Activated effector memory CD4-positive, alpha-beta T cell treated with anti-CD3 and anti-CD28 coated beads, Interleukin-2, amount 50 U/mL, for 16 hours (primary cell): Measurements from ENCODE around the gene ZNF532.
"Not testable (repeated sequence)": the region's sequence is repeated elsewhere in the genome, so short reads cannot be mapped to it uniquely, and the experiment has no call there.

Experiments used
- DNase-seq: peaks from one replicate; pipeline ENCODE4 v3.0.0-alpha.2; 2020

Gene ZNF532

DNA sequence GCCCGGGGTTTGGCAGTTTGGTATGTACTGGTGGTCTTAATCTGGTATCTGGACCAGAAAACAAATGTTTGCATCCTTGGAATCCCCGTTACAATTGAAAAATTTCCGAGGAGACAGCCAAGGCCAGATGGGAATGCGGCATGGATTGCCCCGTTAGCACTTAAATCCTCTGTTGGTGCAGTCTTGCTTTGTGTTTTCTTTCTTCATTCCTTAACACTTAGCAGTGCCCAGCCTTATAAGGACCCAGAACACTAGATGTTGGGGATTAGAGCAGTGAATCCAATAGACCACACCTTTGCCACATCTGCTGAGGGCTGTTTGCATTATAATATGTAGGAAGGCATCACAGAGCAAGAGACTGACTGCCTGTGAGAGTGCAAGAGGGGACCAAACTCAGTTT, 12.8 kb upstream of the ZNF532 start:
- DNase-seq, result no peak

DNA sequence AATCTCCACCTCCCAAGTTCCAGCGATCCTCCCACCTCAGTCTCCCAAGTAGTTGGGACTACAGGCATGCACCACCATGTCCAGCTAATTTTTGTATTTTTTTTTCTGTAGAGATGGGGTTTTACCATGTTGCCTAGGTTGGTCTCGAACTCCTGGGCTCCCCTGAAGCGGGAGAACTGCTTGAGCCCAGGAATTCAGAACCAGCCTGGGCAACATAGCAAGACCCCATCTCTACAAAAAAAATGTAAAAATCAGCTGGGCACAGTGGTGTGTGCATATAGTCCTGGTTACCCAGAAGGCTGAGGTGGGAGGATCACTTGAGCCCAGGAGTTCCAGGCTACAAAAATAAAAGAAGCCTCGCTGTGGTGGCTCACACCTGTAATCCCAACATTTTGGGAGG, 12.0 kb upstream of the ZNF532 start:
- no peak for DNase-seq

DNA sequence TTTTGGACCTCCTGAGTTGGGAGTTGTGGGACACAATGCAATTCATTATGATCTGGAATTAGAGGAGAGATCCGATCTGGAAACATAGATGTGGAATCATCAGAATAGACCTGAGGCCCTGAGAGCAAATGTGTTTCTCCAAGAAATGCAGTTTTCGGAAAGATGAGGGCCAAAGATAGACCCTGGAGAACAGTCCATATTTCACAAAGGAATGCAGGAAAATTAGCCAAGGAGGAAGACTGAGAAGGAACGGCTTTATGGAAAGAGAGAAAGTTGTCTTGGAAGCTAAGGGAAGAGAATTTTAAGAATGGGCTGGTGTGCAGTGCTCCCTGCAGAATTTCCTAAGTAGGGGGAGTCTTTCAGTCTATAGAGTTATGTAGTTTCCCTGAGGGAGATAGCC, 11.1 kb upstream of the ZNF532 start:
- DNase-seq, result no peak

DNA sequence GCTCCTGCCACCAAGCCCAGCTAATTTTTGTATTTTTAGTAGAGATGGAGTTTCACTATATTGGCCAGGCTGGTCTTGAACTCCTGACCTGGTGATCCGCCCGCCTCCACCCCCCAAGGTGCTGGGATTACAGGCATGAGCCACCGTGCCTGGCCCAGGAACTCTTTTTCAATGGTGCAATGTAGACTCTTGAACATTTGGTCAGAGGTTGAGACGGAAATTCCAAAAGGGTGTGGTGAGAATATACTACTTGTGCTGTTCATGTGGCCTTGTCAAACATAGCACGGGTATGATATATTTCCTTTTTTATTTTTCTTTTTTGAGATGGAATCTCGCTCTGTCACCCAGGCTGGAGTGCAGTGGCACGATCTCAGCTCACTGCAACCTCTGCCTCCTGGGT, 9.2 kb upstream of the ZNF532 start:
- not testable (repeated sequence) for DNase-seq

DNA sequence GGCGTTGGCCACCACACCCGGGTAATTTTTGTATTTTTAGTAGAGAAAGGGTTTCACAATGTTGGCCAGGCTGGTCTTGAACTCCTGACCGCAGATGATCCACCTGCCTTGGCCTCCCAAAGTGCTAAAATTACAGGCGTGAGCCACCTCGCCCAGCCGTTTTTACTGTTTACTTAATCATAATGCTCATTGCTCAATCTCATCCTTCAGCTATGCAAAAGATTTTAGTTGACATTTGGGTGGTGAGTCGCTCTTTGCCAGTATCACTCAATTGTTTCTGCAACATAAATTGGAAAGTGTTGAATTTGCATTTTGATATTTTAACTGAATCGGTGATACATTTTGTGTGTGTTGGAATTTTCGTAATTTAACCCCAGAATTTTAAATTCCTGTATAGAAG, 7.8 kb upstream of the ZNF532 start:
- DNase-seq, result no peak

DNA sequence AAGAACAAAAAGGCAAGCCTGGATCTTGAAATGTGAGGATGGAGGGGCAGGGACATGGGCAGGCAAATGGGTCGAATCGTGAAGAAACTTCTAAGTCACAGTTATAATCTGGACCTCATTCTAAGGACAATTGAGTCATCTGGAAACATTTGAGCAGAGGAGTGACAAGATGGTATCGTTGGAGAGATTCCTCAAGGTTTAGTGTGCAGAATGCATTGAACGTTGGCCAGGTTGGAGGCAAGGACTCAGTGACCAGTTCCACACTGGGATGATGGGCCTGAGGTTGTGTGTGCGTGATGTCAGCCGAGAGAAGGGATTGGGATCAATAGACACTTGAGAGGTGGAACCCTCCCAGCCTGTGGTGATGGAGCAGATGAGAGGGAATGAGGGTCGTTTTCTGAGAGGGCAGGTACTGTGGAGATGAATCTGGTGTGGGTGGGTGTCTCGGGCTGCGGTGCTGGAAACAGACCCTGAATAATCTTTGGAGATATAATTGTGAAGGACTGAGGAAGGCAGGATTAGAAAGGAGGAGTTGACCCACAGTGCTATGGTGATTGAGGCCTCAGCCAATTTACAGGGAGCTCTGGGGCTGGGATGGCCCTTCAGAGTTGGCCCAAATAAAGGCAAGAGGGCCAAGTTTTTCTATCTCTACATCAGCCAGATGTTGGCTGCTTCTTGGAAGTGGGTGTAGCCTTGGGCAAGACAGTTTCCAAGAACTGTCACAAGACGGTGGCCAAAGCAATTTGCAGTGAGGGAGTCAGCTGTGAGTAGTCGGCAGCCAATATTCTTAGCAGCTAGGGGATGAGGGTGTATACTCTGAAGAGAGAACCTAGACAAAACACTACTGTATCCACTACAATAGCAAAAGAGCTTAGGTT, 5.8 kb upstream of the ZNF532 start:
- DNase-seq, result no peak

DNA sequence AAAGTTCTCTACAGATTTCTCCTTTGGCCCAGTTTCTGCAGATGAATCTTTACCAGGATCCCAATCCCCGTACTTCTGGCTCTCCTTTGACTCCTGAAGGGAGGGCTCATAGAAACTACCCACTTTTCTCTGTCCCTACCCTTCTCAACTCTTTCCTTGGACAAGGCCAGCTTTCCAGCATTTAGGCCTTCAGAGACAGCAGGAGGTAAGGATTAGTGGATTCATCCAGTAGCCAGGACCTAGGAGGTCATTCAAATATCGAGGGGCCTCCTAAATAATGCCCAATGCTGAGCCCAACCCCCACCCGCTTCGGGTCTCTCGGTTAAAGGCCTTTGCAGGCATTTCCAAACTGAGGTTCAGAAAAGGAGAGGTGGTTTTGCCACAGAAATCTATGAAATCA, 4.8 kb upstream of the ZNF532 start:
- DNase-seq, result no peak

DNA sequence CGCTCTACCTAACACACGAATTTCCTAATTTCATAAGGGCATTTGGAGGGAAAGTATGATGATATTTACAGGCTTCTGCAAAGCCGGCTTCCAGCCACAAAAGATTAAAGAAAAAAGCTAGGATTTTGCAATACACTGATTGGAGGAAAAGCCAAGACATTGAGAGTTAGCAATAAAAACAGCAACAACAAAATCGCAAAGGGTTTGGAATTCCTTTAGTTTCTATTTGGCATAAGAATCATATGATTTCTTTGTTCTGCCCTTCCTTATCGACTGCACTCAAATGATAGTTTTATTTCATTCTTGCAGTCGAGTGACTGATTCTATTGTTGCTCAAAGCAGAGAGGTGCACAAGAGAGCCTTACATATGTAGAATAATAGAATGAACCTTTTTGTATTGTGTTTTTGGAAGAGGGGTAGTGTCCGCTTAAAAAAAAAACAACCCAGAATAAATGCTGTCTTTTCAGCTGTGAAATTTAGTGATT, 3.9 kb upstream of the ZNF532 start:
- no peak for DNase-seq

DNA sequence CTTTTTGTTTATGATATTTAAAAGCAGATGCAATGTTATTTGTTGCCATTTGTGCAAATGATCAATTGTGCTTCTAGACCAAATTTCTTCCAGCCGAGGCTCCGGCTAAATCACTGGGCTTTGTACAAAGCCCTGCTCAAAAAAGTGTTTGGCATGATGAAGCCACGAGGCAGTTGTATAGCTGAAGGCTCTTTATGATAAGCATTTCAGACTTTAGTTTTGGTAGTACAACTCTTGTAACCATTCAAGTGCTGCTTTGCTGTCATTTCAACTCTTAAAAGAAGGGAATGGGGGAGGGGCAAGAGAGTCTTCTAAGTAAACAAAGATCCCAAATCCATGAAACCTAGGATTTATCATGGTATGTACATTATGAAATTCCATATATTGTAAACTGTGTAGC, 3.3 kb upstream of the ZNF532 start:
- DNase-seq, result no peak

DNA sequence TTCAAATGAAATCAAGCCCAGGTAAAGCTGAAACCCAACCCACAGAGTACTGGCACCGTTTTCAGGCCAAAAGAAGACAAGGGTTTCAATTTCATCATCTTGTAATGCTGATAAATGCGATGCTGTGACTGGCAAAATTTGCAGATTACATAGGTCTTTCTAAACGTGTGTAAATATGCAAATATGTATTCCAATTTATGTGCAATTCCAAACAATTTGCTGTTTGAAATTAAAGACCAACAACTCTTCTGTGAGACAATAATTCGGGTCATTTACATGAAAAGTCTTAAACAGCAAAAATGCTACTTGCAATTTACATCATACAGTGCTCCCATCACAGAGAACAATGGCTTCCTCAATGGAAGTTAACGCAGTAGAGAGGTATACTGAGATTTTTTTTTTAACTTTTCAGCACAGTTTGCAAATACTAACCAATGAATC, 2.8 kb upstream of the ZNF532 start:
- no peak for DNase-seq

DNA sequence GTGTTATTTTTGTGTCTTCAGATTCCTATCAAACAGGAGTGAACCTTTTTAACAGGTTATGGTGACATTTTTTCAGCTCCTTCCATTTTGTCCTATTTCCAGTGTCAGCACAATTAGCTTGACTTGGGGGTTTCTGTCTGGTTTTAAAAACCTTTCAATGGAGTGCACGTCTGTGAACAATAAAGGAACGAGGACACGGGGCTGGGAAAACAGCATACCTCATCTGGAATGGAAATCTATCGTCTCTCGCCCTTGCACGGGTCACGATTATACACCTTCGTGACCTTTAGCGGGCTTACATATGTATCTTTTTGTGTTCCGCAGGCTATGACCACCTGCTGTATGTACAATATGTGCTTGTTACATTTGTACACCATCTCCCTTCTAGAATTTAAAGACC, 2.3 kb upstream of the ZNF532 start:
- DNase-seq, result no peak

DNA sequence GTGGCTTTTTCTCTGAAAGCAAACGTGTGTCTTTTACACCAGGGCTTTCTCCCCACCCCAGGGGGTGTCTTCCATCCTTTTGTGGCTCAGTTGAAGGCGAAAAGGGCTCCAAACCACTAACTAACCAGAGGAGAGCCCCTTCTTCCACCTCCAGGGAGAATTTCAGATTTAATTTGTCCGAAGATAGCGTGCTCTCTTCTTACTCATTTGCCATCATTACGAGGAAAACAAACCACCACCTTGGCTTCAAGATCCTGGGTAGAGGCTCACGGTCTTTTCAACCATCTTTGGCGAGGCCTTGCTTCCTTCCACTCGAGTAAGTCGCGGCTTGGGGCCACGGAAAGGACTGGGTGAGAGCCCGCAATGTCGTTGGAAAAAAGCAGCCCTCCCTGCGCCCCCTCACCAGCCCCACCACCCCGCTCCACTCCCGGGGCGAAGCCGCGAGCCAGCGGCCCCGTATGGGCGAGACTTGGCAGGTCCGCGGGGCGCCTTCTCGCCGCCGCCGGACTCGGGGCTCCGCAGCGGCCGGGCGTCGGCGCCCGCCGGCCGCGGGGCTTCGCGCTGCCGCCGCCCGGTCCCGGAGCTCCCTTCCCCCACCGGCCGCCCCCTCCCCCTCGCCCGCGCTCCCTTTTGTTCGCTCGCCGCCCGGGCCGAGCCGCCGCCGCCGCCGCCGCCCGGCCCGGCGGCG, 1.7 kb upstream of the ZNF532 start:
- DNase-seq, result peak; percentile 65

DNA sequence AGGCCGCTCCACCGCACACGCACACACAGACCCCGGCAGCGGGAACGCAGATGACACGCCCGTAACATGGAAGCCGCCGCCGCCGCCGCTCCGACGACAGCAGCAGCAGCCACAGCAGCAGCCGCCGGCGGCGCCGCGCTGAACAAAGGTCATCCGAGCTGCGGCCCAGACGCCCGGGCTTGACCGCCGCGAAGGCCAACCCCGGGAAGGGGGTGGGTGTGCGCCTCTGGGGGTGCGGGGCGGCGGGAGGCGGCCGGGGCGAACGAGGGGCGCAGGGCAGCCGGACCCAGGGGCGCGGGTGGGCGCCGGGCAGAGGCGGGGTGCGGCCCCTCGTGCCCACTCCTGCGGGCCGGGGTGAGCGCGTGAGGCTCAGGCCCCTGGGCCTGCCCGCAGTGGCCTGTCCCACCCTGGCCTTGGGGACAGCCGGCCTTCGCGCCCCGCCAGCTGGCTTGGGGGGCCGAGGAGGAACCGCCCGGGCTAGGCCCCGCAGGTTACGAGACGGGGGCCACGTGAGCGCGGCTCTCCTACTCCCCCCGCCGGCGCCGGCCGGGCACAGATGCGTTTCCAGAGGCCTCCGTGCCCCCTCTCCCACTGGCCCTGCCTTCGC, 1.0 kb upstream of the ZNF532 start:
- peak; percentile 74 for DNase-seq

DNA sequence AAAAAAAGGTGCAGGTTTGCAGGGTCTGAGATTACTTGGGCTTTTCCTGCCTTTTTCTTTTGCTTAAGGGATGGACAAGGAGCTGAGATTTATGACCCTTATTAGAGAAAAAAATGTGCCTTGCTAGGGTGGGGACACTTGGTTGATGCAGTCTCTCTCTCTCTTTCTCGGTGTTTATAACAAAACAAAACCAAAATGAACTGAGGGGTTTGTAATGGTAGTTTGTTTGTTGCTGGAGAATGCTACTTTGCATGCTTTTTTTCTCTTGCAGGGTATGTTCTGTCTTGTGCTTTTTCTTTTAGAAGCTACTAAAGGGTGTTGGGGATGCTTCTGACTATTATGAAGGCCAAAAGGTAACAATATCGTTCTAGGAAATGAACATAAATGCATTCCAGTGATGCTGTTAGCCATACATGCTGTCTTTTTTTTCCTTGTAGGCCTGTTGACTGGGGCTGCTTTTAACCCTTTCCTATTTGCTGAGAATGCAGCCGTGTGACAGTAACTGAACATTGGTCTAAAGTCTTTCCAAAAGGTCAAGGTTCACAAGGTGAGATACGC, 435 bp downstream of the ZNF532 start:
- DNase-seq, result no peak

DNA sequence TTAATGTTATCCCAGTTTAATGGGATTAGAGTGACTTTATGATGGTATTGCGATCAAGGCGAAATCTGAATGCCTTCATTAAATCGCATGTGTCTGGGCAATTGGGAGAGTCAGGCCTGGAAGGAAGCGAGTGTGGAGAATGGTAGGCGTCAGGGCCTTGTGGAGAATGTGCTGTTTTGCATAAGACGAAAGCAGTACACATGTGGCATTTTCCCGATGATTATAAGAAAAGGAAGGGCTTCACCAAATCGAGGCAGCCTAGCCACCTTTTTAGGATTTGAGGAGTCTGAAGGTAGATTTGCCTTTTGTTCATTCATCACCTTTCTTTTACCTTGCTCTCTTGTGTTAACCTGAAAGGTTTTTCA, 1.0 kb downstream of the ZNF532 start:
- no peak for DNase-seq

DNA sequence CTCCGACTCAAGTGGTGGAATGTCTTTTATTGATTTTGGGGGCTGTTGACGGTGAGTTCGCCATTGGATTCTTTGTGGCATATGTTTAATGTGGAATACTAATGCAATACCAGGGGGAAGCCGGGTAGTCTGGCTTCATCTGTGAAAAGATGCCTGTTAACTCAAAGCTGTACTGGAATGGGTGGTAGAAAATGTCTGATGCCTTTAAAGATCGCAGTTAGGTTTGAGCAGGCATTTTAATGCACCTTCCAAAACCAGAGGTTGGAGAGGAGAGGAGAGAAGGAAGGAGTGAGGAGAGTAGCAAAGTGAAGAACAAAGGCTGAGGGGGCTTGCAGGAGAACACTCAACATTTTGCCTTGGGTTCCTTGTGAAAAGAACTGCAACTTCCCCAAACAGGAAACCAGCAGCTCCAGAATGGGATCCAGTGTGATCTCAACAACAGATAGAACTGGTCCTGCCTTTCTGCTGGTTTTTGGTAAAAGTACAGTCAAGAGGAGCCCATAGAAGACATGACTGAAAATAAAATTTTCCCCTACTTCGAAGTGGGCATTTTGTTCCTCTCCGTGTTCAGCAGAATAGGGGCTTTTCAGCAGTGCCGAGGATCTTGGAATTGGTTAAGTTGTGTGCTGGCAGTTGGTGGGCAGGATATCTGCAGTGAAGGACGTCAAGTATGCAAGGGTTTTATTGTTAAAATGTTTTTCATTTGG, 1.5 kb downstream of the ZNF532 start:
- DNase-seq, result no peak

DNA sequence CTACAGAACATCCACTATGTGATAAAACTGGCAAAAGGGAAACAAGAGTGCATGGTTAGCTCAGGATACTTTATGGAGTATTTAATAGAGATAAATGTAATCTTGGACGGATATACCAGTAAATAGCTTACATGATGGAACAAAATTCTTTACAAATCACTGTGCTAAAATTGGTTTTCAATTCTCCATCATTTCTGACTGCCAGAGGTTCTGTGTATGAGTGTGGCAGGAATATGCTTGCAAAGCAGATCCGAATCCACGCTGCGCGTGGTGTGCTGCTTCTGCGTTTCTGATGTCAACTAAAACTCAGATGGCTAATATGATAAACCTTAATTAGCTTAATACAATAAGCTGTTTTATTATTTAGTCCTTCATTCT, 2.1 kb downstream of the ZNF532 start:
- no peak for DNase-seq

DNA sequence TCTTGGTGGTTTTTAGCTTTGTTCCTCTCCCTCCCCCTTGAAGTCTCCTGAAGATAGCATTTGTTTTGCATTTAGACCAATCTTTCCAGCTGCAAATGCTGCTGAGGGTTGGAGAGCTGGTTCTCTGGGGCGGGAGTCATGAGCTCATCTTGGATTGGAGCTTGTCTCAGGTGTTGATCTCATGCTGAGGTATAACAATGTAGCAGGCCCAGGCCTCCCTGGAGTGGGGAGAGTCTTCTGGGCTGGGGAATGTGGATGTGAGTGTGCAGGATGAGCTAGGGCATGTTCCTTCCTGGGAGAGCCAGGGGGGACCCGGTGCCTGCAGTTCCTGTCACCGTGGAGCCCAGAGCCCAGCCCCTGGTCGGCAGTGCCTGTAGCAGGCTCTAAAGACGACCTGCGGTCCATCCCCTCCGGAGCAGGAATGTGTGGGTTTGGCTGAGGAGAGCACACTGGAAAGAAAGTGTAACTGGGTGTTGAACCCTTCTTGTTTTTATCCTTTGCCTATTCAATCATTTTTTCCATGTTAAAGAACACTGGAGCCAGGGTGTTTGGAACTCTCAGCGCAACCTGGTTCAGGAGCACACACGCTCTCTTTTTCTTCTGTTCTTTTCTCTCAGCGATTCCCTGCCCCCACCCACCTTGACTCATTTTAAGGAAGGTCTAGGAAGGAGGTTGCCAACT, 2.7 kb downstream of the ZNF532 start:
- no peak for DNase-seq

DNA sequence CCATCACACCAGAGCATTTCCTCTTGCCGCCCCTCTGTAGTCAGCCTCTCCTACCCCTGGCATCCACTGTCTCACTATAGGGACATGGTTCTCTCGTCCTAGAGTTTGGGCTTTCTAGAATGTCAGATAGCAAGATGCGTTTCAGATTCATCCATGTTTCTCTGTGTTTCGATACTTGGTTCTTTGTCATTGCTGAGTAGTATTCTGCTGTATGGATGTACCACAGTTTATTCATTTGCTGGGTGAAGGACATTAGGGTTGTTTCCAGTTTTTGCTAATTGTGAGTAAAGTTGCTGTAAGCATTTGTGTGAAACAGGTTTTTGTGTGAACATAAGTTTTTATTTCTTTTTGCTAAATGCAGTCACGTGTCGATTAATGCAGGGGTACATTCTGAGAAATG, 3.8 kb downstream of the ZNF532 start:
- no peak for DNase-seq

DNA sequence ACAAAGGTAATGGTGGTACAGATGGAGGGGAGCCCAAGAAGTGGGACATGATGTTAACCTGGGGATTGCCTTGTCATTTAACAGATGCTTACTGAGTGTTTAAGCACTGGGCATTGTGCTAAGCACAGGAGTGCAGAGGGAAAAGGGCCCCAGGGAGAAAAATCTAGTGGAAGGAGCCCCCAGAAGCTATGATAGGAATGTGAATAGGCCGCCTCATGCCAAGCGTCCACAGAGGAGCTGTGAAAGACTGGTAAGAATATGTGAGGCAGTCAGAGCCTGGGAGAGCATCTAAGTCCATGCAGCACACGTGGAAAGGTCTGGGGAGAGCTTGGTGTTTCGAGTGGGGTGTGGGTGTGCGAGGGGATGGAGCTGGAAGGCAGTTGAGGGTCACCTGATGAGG, 5.5 kb downstream of the ZNF532 start:
- DNase-seq, result no peak

DNA sequence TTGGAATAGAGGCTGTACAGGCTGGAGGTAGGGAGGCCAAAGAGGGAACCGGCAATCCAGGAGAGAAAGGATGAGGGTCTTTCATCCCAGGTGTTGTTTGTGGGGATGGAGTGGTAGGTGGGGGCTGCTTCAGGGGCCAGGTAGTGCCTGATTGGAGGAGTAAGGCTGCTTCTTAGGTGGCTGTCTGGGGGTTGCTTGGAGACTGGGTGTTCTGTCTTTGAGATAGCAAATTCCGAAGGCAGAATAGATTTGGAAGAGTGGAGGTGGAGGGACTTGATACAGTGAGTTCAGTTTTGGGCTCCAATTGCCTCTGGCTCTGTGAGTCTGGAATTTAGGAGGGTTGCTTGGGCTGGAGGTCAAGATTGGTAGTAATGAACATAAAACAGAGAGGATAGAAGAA, 5.9 kb downstream of the ZNF532 start:
- no peak for DNase-seq
